Pancreas (tissue), 10 donors: ENCODE measurements around the gene MBD3. TPM values are rescaled to one million over a fixed set of nuclear protein-coding genes. Genes with fewer than 3 reads are reported as not detected.

Experiments used
- ATAC-seq, 4 donors: fragments of 200-7000 bp; cut with Tn5 transposase; one replicate each; pipeline versions ENCODE4 v1.8.0 to v1.9.1; 2020; ENCODE audit warnings: mild to moderate bottlenecking in 4 of 4, moderate library complexity in 4 of 4
- DNase-seq, 6 donors: peaks; one replicate each; pipeline ENCODE4 v3.0.0-alpha.2; 2020
- FAIRE-seq: peaks from 2 replicates; lab custom pipeline; 2012; peaks lifted over from hg19 to GRCh38; lab: Jason Lieb, UNC
- H3K27ac ChIP-seq, 4 donors: fragments of 200-600 bp; sonication (generic); 1 replicate in 3 of 4; 2 replicates in 1 of 4; pipeline versions ENCODE4 v1.5.0 to v1.8.0; 2020
- H3K27me3 ChIP-seq, 4 donors: fragments of 200-600 bp; one replicate each; pipeline ENCODE4 v1.8.0; 2021
- H3K36me3 ChIP-seq, 3 donors: fragments of 200-600 bp; sonication (generic) in 1 of 3; one replicate each; pipeline versions ENCODE4 v1.5.0 to v1.8.0; 2020 to 2021
- H3K4me1 ChIP-seq, 3 donors: fragments of 200-600 bp; one replicate each; pipeline ENCODE4 v1.8.0; 2021
- H3K4me3 ChIP-seq, 4 donors: fragments of 200-600 bp; sonication (generic) in 2 of 4; one replicate each; pipeline versions ENCODE4 v1.5.0 to v1.8.0; 2020 to 2021
- H3K9me3 ChIP-seq, 4 donors: fragments of 200-600 bp; one replicate each; pipeline ENCODE4 v1.8.0; 2021
- CTCF ChIP-seq, 4 donors: fragments of 200-600 bp; sonication (generic) in 3 of 4; IDR thresholded peaks; one replicate each; pipeline versions ENCODE4 v1.5.0 to v1.8.0; 2021; ENCODE audit warnings: antibody characterized with exemption in 4 of 4
- whole genome bisulfite sequencing, 2 donors: extraction: QIAGEN DNeasy Blood & Tissue Kit; methylation state at CpG; one replicate each; pipeline ENCODE4 v1.1.7; 2013; 5-methylcytosine and 5-hydroxymethylcytosine counted together
- intact Hi-C, 3 donors: fragments of 100-400 bp; cut with DNase I; formaldehyde crosslinking; loops; one replicate each; pipeline versions ENCODE4 v1.11.1 to v1.14.2; 2022
- polyA plus RNA-seq, 2 donors: library from polyadenylated mRNA; stranded (reverse); fragments of 200-250 nt; gene quantifications; one replicate each; pipeline ENCODE4 v1.2.3, GENCODE V29; 2013
- total RNA-seq, 6 donors: library from RNA; stranded (reverse); fragmentation: NEBNext Ultra II Directional in 4 of 6; extraction: Animal tissue kit (Norgen Biotek cat#: 25700) in 4 of 6; gene quantifications; one replicate each; pipeline versions ENCODE4 v1.2.1 to v1.2.4, GENCODE V29; 2021 to 2023
- donor health status: healthy with polysubstance abuse.
- donor health status: DM: no; HTN: no; CAD: no; lungs with moderate emphysema.
- donor health status: DM: no; HTN: no; CAD: no.
- donor health status: control.
- donor health status: control.
- donor health status: Bipolar disorder and iron deficiency.
- donor health status: DM: yes; HTN: yes; CAD: no.
- donor health status: DM: no; HTN: no; CAD: no.
- donor health status: DM: no; HTN: no; CAD: no.
- donor health status: DM: yes; HTN: yes; CAD: no.

The MBD3 gene
- total and polyA plus RNA-seq, 8 donors = 17.4 to 113 (median 30.2) TPM

GRCh38 chr19:1560286-1560882, 32.3 kb downstream of the MBD3 start:
- ATAC-seq (no peak), DNase-seq (peak in 1 of 6 donors; percentile 65), FAIRE-seq (no peak)
- intact Hi-C loops = loop anchor here in 1 of 3 donors (10.0 kb wide), 1 partner anchor 94 kb away; the partner anchor contains the start of gene TCF3
- no peak for TF ChIP-seq CTCF (IDR thresholded peaks at IDR 0.05)
- H3K36me3 ChIP-seq = no peaks in the 10 kb centered on the region
- H3K4me3 ChIP-seq = no peak overlapping the region
- no peaks in the 10 kb centered on the region for H3K27me3 ChIP-seq
- no peaks in the 10 kb centered on the region for H3K9me3 ChIP-seq
- no peak overlapping the region for H3K27ac ChIP-seq
- H3K4me1 ChIP-seq = no peaks in the 10 kb centered on the region
- 82% methylated on average over 25 of the region's 25 CpGs for WGBS, 2 donors

- Histone ChIP-seq H3K4me1 (no peaks in the 10 kb centered on the region), H3K27me3 (no peaks in the 10 kb centered on the region), H3K9me3 (no peaks in the 10 kb centered on the region), H3K36me3 (no peaks in the 10 kb centered on the region), H3K27ac (no peak overlapping the region), H3K4me3 (no peak overlapping the region)
- no peak for ATAC-seq
- peak in 1 of 6 donors; percentile 43 for DNase-seq
- intact Hi-C loops = loop anchor here in 1 of 3 donors (10.0 kb wide), 1 partner anchor 106 kb away; no protein-coding TSS in a partner anchor
- WGBS, 2 donors = 89 to 93% methylated on average over 12 of the region's 12 CpGs
- TF ChIP-seq CTCF (IDR thresholded peaks at IDR 0.05) = no peak
- no peak for FAIRE-seq
Observed at GRCh38 chr19:1558552-1558951, 34.1 kb downstream of the MBD3 start.

GRCh38 chr19:1556390-1557070, 36.1 kb downstream of the MBD3 start:
- Histone ChIP-seq H3K36me3 (no peaks in the 10 kb centered on the region), H3K27ac (no peak overlapping the region), H3K27me3 (no peaks in the 10 kb centered on the region), H3K4me1 (no peaks in the 10 kb centered on the region), H3K9me3 (no peaks in the 10 kb centered on the region), H3K4me3 (no peak overlapping the region)
- ATAC-seq (no peak), DNase-seq (peak in 1 of 6 donors; percentile 58), FAIRE-seq (no peak)
- TF ChIP-seq CTCF (IDR thresholded peaks at IDR 0.05) = no peak
- WGBS, 2 donors = 97 to 99% methylated on average over 63 to 66 of the region's 66 CpGs
- intact Hi-C loops = loop anchor here in 1 of 3 donors (10.0 kb wide), 1 partner anchor 108 kb away; no protein-coding TSS in a partner anchor

GRCh38 chr19:1555487-1556389, 36.9 kb downstream of the MBD3 start:
- WGBS, 2 donors = 94 to 96% methylated on average over 92 to 121 of the region's 121 CpGs
- TF ChIP-seq CTCF (IDR thresholded peaks at IDR 0.05) = no peak
- no peak for ATAC-seq
- Histone ChIP-seq H3K9me3 (no peaks in the 10 kb centered on the region), H3K27ac (no peak overlapping the region), H3K27me3 (no peaks in the 10 kb centered on the region), H3K4me1 (no peaks in the 10 kb centered on the region), H3K4me3 (no peak overlapping the region), H3K36me3 (no peaks in the 10 kb centered on the region)
- DNase-seq = peak in 1 of 6 donors; percentile 57
- no peak for FAIRE-seq
- intact Hi-C loops = loop anchor here in 1 of 3 donors (10.0 kb wide), 1 partner anchor 109 kb away; no protein-coding TSS in a partner anchor
